Colon (tissue), 2 donors: ENCODE results near the gene FLT1.

ENCODE experiments used
- FAIRE-seq: peaks from 2 replicates; lab custom pipeline; 2012; peaks lifted over from hg19 to GRCh38; lab: Jason Lieb, UNC
- donor health status: control.
- donor health status: control.

The FLT1 gene

DNA sequence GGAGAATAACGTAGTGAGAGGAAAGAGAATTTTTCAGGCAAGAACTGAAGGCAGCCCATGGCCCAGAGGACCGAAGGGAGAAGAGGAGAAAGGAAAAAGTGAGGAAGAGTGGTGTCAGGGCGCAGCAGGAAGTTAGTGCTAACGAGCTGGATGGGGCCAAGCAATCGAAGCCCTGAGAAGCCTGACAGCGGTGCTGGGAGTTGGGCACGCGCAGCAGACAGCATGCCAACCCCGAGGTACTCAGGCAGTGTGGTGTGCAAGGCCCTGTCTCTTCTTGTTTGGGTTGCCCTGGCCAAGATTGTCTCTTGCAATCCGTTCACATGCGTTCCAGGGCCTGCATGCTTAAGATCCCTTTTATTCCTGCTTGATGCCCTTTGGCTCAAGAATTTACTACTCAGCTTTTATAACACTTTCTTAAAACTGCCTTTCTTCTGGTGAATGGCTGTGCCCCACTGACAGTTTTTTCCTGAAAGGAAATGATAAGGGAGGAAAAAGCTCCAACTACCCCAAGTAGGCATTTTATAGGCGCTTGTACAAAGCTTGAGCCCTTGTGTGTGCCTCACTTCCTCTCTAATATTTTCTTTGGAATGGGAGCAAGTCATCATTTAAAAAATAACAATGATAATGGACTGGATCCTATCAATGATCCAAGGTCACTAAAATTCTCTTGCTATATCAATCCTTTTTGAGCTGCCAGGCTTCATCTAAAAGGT lies 115.4 kb downstream of the FLT1 start:
- no peak for FAIRE-seq

GRCh38 chr13:28376604-28377003 lies 118.3 kb downstream of the FLT1 start:
- FAIRE-seq = no peak

- no peak for FAIRE-seq
Observed at GRCh38 chr13:28375250-28375930, 119.5 kb downstream of the FLT1 start.

DNA sequence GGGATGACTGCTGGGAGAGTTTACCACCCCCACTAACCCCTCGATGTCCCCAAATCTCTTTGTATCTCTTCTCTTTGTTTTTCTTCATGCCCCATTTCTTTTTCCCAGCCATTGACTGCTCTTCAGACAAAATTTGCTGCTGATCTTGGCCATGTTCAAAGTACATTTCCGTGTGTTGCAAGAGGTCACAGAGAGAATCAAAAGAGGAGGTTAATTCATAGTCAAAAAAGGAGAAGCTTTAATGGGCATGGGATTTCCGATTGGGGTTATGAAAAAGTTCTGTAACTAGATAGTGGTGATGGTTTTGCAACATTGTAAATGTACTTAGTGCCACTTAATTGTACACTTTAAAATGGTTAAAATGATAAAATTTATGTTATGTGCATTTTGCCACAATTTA lies 121.1 kb downstream of the FLT1 start:
- no peak for FAIRE-seq

DNA sequence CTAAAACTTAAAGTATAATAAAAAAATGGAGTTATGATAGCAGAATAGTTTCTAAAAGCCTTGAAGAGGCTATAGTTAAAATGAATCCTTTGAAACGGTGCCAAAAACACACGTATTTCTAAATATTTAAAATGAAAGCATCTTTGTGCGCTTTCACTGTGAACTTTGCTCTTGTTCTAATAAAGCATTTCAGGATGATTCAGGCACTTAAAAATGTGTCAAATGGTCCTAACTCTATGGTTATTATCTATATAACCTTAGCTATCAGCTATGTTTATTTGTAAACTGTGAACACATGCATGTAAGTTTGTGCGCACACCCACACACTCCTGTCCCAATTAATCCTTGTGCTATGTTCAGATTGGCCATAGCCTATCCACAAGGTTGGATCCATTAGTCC lies 124.5 kb downstream of the FLT1 start:
- FAIRE-seq = no peak

- no peak for FAIRE-seq
Observed at GRCh38 chr13:28358708-28359107, 136.2 kb downstream of the FLT1 start.

DNA sequence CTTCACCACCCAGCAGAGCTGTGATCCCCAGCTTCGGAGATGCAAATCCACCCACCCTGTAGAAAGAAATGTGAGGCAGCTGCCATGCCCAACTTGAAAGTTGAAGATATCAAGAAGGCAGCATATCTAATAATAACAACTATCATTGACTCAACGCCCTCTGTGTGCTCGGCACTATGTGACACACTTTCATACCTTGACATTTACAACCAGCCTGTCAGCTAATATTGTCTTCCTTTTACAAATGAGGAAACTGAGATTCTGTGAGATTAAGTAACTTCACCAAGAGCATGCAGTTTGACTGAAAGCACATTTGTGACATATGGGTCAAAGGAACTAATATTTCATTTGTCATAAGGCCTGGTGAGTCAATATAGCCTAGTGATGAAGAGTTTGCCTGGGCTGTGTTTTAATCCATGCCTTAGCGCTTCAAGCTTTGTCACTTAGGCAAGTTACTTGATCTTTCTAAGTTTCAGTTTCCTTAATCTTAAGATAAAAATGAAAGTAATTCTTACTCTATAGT lies 137.0 kb downstream of the FLT1 start:
- no peak for FAIRE-seq

DNA sequence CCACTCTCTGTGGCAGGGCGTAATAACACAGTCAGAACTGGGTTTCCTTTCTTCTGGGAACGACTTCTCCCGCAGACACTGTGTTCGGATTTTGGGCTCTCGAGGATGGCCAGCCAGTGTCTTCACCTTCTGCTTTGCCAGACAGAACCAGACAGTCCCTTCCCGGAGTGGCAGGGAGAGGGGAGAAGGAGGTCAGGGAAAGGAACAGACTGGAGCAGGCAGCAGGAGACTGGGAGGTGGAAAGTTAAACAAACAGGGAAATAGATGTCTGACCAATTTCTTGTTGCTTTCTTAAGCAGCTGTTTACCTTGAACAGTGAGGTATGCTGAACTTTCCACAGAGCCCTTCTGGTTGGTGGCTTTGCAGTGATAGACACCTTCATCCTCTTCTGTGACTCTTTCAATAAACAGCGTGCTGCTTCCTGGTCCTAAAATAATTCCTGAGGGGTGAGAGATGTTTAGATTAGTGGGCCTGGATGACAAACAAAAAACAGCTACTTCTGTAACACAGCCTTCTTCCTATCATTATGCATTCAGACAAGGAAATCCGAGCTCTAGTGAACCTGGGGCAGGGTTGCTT lies 137.6 kb downstream of the FLT1 start:
- FAIRE-seq = no peak

GRCh38 chr13:28356561-28357021 lies 138.3 kb downstream of the FLT1 start:
- no peak for FAIRE-seq

DNA sequence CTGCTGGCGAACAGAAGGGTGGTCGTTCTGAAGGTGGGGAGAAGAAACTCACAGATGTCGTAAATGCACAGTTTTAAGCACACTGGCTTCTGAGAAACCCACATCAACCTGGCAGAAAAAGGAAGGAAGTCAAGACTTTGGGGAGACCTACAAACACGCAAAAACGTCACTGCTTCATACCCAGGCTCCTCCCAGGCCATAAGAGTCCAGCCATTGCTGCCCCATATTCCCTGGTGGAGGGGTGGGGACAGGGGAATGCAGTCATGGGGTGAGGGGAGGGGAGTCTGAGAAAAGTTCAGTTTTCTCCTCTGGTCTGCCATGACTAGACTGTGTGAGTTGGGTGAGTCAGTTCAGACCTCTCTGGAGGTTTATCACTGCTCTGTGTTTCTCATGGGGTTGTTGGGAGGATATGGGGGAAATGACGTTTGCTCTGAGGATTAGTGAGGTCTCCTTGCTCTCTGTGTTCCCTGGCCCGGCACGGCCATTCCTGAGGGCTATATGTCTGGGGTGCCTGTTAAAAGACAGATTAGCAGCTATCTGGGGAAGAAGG lies 139.0 kb downstream of the FLT1 start:
- FAIRE-seq = no peak

DNA sequence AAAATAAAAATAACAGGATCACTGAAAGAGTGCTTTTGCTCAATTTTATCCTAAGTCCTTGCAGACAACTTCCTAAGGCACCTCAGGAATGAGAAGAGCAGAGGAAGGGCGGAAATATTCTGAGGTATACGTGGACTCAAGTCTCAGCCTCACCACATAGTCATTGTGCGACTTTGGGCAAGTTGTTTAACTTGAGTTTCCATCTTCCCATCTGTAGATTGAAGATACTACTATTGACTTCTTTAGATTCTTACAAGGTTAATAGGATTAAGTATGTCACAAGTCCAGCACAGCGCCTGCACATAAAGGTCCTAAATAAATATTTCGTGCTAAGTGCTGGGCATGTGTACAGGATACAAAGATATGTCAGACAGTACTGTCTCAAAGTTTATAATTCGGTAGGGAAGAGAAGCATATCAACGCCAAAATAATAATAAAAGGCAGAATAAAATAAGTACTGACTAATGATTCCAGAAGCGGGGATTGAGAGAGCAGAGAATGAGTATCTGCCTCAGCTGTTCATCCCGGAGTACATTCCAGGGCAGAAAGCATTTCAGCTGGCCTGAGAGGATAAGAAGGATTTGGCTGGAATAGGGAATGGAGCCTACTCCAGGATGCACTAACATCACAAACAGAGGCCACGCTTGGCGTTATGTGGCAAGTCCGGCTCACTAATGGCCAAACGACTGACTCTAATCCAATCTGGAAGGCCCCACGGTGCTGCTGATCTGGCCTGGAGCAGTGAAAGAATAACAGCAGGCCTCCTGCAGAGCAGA lies 139.7 kb downstream of the FLT1 start:
- FAIRE-seq = no peak

- no peak for FAIRE-seq
Observed at GRCh38 chr13:28353679-28354078, 141.2 kb downstream of the FLT1 start.

DNA sequence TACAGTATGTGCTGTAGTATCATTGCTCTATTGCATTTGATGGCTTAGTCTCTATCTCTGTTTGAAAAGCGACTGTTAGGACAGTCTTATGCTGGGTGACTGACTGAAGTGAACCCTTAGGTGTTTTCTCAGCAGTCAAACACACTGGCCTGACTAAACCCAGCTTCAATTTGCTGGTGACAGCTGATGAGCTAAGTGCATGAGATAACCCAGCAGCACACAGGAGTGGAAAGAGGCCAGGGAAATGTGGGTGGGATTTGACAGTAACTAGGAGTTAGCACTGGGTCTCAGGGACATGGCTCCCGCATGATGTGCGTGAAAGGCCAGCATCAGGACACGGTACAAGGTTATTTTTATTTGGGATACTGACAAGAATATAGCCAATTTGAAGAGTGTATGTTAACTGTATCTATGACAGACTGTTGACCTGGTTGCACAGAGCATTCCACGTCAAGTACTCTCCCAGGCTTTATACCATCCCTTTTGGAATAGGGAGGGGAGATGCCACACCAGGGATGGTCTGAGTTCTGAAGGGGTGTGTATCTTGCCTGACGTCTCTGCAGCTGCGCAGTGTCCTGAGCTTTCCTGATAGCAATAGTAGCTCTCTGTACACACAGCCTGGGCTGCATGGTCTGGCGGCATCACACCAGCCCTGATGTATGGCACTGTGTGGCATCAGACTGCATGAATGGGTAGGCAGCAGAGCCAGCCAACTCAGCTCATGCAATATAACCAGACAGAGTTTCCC lies 144.8 kb downstream of the FLT1 start:
- no peak for FAIRE-seq

DNA sequence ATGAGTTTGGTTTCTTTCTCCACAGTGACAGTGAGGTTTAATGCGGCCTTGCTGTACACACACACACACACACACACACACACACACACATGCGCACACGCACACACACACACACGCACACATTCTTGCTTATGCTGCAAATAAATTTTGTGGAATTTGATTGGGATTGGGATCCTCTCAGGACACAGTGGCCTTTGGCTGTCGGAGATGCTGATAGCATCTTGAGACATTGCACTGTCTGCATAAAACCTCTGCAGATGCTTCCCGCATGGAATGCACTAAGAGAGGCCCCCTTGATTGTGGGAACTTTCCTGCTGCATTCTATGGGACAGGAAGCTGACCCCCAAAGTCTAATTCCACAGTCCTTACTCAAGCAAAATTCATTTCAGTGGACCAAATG lies 145.6 kb downstream of the FLT1 start:
- FAIRE-seq = no peak

- FAIRE-seq = no peak
Observed at GRCh38 chr13:28347456-28348371, 147.2 kb downstream of the FLT1 start.

DNA sequence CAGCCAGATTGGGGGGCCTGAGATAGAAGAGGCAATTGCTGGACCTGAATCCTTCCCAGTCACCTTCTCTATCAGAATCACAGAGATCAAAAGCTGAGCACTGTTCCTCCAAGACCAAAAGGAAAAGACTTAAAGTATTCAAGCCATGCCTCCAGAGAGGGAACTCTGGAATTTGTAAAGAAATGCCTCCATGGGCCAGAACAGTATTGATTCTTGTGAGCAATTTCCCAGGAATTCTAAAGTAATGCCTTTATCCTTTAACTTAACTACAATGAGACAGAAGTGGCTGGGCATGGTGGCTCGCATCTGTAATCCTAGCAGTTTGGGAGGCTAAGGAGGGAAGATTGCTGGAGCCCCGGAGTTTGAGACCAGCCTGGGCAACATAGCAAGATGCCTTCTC lies 148.8 kb downstream of the FLT1 start:
- FAIRE-seq = no peak

GRCh38 chr13:28344163-28344562 lies 150.8 kb downstream of the FLT1 start:
- no peak for FAIRE-seq

DNA sequence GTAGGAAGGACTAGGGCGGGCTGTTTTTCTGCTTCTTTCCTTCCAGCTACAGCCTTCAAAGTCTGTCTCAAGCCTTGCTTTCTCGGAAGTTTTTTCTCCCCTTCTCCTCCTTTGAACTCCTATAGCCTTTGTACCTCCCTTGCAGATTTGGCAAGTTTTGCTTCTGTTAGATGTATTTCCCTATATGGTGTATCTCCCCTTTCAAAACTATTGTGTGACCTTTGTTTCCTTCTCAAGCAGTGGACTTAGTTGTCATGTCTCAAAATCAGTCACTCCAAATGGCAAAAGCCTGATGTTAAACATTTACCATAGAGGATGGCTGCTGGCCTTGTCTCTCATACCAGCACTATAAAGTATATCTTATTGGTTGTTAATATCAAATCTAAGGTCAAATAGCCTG lies 152.7 kb downstream of the FLT1 start:
- FAIRE-seq = no peak

- no peak for FAIRE-seq
Observed at GRCh38 chr13:28340272-28340793, 154.6 kb downstream of the FLT1 start.

GRCh38 chr13:28339419-28339818 lies 155.5 kb downstream of the FLT1 start:
- FAIRE-seq = no peak
